ENCODE measurements around the gene ATXN7L1. TPM values are rescaled to one million over a fixed set of nuclear protein-coding genes. Genes with fewer than 3 reads are reported as not detected.

The ATXN7L1 gene
- polyA plus RNA-seq, 1 donor, result 14.3 TPM

DNA sequence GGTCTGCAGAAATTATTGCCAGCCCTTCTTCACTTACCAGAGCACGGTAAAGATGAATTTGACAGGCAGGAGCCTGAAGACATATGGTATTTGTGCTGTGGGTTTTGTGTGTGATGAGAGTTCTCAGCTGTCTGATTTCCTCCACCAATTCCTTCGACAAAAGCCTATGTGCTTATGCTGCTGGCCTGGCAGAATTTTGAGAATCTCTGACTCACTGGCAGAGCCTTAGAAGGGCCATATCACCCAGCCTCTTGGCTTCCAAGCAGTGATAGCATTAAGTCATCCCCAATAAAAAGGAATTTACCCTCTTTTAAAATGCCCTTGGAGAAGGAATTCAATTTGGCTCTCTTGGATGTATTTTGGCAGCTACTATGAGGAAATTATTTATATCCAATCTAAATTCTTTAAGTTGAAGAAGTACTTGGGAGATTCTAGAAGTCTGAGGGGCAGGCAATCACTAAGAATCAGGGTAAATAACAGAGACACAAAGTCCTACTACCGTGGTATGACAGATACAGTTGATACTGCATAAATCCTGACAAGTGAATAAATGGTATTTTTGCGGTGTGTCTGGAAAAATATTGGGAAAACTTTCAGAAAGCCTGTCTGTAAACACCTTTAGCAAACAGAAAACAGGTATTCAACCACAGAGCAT is 226.5 kb downstream of the ATXN7L1 start:
- no peak for DNase-seq

DNA sequence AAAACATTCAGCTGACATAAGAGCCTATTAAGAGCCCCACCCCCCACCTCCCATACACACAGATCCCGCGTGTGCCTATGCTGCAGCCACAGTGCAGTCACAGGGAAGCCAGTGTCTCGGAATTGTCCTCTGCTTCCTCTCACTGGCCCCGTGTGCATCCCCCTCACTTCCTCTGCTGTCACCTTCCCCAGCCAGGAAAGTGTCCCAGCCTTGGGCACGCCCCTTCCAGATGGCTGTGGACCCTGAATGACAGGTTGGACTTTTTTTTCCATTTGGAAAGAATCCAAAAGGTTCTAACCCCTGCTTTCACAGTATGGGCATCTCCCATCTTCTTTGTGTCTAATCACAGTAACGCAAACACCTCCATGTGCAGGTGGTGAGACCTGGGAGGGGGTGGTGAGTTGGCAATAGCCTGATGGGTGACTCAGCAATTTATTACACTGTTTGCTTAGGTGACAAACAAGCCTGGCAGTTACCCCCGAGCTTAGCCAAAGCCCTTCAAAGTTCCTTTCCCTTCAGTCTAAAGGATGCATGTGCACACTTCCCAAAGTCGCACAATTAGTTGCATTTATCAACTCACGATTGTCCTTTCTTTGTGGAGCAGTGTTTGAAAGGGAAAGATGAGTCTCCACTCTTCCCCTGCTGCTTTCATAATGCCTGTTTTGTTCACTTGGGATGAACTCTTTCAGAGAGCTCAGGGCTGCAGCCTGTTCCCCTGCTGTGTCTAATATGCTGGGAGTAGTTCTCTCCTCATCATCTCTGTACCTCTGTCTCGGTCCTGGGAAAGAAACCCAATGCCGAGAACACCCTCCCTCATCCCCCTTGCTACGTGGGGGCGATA is 227.6 kb downstream of the ATXN7L1 start:
- no peak for DNase-seq

DNA sequence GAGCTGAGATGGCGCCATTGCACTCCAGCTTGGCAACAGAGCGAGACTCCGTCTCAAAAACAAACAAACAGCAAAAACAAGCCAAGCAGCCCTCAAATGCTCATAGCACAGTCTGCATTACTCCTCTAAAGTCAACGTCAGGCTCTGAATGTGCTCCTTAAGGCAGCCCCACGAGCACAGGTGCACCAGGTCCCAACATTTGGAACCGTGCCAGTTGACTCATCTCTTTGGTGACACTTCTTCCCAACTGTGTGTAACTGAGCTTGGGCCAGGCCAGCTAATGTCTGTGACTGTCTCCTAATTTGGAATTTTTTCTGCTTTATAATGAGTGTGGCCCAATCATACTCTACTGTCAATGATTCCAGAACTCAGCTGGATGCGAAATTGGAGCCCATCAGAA is 228.8 kb downstream of the ATXN7L1 start:
- no peak for DNase-seq

DNA sequence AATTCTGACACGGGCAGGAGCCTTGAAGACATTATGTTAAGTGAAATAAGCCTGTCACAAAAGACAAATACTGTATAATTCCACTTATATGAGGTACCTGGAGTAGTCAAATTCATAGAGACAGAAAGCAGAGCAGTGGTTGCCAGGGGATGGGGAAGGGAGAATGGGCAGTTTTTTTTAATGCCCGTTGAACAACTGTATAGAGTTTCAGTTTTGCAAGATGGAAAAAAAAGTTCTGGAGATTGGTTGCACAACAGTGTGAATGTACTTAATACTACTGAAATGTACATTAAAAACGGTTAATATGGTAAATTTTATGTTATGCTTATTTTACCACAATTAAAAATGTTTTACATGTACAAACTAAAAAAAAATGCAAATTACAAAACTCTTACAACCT is 231.5 kb downstream of the ATXN7L1 start:
- DNase-seq, result no peak

DNA sequence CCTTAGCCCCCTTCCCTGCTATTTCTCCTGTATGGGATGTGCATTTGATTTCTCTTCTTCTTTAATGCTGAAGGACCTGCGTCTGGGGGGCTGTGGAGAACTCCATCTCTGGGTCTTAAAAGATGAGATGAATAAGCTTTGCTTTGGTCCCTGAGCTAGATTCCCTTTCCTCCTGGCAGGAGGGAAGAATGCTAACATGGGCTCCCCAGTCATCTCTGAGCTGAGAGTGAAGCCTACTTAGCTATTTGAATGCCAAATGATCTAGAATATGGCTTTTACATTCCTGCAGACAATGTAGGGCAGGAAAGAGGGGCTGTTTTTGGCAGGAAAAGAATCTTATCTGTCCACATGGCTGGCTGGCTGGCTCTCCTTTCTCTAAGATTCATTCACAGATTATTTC is 232.5 kb downstream of the ATXN7L1 start:
- DNase-seq, result no peak

DNA sequence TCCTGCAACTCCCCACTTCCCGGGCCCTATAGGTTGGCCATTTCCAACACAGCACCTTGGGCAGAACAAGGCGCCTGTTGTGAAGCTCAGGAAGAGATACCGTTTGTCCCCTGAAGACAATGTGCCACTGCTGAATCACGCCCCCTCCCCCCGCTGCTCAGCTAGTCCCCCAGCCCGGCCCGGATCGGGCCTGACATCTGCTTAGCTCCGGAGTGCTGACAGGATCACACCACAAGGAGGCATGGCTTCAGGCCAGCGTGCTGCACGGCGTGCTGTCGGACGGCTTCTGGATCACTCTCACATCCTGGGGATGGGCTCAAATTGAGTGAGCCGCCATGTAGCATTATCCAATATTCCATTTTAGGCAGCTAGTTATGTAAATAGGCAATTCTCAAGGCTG is 233.0 kb downstream of the ATXN7L1 start:
- no peak for DNase-seq

DNA sequence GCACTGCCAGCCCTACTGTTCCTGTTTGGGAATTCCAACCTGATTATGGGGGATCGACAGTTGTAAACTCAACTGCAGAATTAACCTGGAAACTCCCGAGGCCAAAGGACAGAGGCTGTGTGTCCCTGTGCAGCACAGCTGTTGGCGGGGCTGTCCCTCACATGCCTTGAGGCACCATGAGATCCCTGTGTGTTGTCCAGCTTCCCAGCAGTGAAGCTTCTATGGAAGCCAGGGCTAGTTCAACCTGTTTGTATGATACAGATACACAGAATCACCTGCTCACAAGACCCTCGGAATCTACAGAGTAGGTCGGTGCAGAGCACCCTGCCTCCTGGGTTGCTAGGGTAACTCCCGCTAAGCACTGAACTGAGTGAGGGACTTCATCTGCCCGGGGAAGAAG is 234.1 kb downstream of the ATXN7L1 start:
- no peak for DNase-seq

DNA sequence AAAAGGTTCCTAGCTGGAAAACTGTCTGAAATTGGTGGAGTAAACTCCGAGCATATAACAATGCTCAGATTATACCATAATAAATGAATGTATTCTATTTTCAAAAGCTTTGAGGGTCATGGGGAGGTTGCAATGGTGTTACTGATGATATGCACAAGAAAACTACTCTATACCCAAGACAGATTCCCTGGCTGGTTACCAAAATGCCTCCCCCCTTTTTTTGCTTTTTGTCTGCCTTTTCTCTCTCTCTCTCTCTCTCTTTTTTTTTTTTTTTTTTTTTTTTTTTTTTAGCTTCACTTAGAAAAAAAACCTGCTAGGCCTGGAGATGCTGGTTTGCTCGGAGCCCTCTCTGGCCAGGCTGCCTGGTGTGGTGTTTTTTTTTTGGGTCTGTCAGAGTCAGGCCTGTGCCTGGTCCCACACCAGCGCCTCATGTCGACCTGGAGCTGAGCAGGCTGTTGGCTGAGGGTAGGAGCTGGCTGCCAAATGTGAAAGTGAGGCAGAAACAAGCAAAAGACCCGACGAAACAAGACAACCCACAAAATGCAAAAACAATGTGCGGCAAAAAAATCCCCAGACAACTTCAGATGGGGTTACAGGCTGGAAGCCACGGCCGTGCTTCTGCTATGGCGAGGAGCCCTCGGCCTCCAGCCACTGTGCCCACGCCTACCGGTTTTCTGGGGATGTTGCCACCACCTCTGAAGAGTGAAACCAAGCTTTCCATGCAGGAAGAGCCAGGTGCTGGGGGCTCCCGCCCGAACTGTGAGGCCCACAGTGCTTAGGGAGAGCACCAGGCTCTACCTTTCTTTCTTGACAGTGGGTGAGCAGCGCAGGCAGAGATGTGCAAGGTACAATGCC is 235.2 kb downstream of the ATXN7L1 start:
- no peak for DNase-seq

DNA sequence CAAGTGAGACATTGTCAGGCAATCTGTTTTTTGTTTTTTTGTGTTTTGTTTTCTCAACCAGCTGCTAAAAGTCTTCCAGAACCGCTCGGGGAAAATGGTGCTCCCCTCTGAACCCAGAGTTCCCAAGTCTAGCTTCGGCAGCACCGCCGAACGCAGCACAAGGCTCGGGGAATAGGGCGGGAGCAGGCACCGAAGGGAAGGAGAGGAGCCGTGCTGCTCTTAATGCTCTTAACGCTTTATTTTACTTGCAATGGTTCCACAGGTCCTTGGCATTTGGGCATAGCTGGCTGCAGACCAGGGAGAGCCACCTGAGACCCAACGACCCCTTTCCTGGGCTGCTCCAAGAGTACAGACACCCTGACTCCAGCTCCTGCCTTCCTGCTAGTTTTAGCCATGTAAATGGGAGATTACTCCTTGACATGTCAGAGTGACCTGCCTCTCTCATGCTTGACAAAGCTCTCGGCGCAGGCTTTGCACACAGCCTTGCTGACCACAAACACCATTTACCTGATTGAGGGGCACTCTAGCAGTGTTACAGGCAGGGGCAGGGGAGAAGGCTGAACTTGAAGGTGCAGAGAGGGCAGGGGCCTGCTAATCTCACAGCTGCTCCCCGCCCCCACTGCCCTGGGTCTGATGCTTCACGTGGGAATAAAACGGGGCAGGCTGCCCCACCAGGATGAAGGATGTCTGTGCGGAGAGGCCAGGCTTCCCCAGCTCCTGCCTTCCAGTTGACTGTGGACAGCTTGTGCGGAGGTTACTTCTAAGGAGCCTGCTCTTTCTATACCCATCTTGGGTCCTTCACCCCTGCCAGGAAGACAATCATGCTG is 236.5 kb downstream of the ATXN7L1 start:
- DNase-seq, result no peak

DNA sequence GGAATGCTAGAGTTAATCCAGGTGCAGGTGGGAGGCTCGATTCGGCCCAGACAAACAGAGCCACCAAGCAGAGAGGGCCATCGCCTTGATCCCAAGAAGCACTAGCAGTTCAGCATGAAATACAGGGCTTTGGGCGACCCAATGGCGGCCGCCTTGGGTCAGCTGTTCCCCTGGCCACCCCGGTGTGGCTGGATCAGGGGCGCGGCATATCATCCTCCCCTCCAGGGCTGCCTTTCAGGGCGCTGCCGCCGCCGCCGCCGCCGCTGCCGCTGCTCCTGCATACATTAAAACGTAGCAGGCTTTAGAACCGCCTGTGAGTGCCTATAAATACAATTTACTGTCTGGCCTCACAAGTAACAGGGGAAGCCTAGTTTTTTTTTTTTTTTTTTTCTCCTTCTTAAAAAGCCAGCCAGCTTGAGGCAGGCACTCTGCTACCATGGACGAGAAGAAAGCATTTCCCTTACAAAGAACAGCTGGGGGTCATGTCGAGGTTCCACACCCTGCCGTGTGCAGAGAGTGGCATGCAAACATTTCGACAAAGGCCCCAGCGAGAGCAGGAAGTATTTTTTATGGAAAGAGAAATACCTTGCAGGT is 237.4 kb downstream of the ATXN7L1 start:
- peak; percentile 59 for DNase-seq

DNA sequence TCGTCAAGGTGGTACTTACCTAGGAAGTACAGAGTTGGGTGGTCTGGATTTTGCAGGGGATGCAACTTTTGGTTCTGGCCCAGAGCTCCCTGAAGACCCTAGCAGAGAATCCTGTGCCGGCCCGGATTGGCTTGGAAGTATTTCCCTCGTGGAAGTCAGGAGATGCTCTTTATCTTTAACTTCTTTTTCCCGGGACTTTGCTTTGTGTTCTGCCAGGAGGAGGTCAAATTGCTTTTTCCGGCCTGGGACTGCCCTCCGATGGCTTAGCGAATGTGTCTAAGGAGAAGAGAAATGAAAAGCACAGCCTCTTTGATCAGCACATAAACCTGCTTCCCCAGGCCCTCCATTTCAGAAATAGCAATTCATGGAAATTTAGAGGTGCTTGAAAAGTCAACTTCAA is 238.1 kb downstream of the ATXN7L1 start:
- no peak for DNase-seq

DNA sequence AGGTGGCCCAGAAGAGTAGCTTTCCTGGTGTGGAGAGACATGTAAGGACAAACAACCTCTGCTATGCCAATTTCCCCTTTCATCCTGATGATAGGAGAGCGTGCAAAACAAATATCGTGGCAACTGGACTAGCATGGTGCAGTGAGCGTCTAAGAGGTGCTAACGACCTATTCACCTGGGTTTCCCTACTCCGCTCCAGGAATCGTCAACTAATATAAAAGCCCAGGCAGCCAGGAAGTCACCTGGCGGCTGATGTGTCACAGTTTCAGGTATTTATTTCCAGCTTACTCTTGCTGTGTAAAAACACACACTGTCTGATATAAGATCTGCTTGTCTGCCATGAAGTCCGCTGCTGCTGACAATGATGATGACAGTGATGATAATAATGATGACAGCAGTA is 238.6 kb downstream of the ATXN7L1 start:
- no peak for DNase-seq

DNA sequence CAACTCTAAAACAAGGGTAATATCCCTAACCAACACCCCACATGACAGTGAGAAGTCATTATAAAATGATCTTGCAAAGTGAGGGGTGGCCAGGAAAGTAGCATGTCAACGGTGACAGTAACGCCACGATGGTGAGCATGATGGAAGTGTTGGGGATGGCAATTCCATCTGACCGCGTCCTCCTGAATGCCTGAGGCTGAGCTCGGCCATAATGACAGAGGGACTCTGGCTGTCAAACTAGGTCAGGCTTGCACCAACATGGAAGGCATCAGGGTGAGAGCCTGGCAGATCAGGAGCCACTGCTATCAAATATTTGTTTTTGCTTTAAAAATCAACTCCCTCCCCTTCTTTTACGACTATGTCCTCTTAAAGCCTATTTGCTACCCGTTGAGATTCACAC is 239.4 kb downstream of the ATXN7L1 start:
- no peak for DNase-seq

DNA sequence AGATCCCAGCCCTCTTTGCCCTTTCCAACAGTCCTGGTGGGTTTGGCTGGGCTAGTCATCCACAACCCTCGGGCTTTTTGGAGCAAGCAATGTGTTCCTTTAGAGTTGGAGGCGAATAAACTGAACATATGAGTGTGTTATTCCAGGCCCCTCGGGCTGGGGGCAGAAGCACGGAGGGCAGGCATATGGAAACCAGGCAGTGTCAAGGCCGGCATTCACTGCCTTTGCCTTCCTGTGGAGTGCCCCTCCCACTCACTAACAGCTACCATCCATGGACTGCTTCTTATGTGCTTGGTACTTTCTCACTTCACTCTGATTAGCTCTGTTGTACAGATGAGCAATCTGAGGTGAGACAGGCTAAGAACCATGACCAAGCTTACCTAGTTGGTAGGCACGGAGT is 241.2 kb downstream of the ATXN7L1 start:
- DNase-seq, result no peak

DNA sequence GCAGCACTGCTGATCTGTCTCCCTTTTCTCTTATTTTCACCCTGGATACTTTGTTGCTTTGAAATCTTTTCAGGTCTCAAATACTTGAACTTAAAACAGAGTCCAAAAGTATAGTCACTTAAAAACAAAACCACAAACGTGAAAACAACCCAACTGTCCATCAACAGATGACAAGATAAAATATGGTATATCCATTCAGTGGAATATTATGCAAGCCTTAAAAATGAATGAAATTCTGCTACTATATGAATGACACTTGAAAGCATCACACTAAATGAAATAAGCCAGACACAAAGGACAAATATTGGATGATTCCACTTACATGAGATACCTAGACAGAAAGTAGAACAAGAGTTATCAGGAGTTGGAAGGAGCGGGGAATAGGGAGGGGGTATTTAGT is 250.4 kb downstream of the ATXN7L1 start:
- DNase-seq, result no peak

DNA sequence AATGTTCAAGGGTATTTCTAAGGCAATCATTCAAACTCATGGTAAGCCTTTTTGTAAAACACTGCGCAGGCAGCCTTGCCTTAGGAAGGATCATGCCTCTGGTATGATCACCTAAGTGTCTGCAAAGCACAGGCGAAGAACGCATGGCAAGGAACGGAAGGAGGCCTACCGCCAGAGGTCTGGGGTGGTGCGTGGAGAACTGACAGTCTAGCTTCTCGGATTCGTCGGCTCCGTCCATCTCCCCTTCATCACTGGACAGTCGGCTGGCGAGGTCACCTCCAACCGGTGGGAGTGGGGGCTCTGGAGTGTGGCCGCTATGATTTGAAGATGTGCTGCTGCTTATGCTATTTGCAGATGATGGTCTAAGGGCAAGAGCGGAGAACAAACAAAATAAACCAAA is 252.5 kb downstream of the ATXN7L1 start:
- DNase-seq, result no peak

DNA sequence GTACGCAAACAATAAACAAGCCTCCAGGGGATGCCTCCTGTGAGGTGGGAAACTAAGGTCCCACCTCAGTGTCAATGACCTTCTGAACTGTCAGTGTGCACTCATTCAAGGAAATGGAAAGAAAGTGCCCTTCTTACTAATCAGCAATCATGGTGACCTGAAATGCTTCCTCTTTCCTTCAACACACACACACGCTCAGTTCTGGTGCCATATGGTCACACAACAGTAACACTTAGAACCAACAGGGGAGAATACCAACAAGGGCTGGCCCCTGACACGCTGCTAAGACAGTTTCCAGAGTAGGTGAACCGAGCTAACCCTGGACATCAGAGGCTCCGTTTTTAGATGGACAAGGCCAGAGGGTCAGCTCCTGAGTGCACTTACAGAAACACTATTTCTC is 253.0 kb downstream of the ATXN7L1 start:
- DNase-seq, result no peak

DNA sequence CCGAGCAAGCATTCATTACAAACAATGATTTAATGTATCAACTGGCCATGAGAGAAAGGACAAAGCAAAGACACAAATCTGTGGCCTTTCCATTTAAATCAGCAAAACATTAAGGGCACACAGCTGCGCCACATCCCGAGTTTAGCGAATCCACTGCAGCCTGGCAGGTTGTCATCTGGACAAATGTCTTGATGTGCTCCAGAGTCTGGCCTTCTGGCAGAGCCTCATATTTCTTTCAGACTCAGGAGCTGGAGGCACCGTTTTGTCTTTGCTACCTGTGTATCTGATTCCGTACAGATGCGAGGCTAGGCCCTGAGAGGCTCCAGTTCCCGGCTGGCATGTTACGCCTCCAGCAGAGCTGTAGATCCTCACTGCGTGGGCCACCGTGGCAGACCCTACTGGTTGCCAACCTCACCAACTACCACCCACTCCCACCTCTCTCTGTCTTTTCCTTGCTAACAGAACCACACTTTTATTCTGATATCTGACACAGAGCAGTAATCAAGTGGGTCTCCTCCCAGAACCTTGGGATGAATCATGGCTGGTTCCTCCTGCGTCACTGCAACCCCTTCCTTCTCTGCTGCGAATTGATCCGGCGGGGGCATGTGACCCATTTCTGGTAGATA is 254.2 kb downstream of the ATXN7L1 start:
- no peak for DNase-seq

DNA sequence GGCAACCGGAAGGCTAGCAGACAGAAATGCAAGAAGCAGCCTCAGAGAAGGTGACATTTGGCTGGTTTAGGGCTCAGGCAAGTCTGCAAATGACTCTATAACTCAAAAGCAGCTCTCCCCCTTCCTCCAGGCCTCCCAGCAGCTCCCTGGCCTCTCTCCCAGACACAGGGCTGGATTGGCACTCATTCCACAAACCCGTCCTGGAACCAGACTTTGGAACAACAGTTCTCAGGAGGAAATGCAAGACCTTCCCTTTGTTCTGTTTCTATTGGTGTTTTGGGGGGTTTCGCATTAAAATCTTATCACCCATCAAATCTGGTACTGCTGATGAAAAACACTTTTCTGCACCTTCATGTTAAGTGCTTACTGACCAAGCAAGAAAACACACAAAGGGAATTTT is 254.8 kb downstream of the ATXN7L1 start:
- DNase-seq, result no peak

DNA sequence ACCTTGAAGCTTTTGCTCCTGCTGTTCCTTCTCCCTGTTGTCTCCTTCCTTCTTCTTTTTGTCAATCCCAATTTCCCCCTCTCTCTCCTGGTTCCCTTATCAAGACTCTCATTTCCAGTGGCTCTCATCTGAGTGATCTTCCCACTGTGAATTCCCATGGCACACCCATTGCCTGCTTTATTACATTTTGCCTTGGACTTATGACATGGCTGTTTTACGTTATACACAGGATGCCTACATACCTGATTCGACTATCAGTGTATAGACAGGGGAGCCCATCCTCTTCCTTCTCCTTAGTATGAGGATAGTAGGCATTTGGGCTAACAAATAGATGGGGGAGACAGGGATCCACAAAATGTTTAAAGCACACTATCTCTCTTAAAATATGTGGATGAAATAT is 255.2 kb downstream of the ATXN7L1 start:
- DNase-seq, result no peak

DNA sequence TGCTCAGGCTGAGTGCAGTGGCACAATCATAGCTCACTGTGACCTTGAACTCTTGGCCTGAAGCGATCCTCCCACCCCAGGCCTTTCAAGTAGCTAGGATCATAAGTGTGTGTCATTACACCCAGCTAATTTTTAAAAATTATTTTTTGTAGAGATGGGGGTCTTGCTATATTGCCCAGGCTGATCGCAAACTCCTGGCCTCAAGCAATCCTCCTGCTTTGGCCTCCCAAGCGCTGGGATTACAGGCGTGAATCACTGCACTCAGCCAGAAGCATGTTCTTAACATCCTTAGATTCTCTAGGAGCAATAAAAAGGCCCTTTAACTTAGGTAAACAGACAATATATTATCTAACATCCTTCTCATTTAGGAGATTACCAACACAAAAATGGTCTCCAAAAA is 256.8 kb downstream of the ATXN7L1 start:
- no peak for DNase-seq
